Activated CD4-positive, alpha-beta T cell treated with anti-CD3 and anti-CD28 coated beads, Interleukin-2, amount 10 ng/mL, durations not matched to agents 24 days and 14 days (primary cell): ENCODE data around the gene CENPV. TPM values are rescaled to one million over a fixed set of nuclear protein-coding genes. Genes with fewer than 3 reads are reported as not detected.
"Not testable (repeated sequence)": the region's sequence is repeated elsewhere in the genome, so short reads cannot be mapped to it uniquely, and the experiment has no call there.

Experiments
- DNase-seq: peaks from one replicate; pipeline ENCODE4 v3.0.0; 2022
- H3K27ac Mint-ChIP-seq: one replicate; pipeline ENCODE4 v1.8.0; 2022; ENCODE audit warnings: mild to moderate bottlenecking, mixed read lengths
- H3K27me3 Mint-ChIP-seq: one replicate; pipeline ENCODE4 v1.8.0; 2022; ENCODE audit warnings: mixed read lengths
- H3K36me3 Mint-ChIP-seq: one replicate; pipeline ENCODE4 v1.8.0; 2022; ENCODE audit warnings: low read depth, mild to moderate bottlenecking, mixed read lengths
- H3K4me1 Mint-ChIP-seq: one replicate; pipeline ENCODE4 v1.8.0; 2021; ENCODE audit warnings: mixed read lengths
- H3K4me3 Mint-ChIP-seq: one replicate; pipeline ENCODE4 v1.8.0; 2022; ENCODE audit warnings: mild to moderate bottlenecking, moderate library complexity, mixed read lengths
- H3K9me3 Mint-ChIP-seq: one replicate; pipeline ENCODE4 v1.8.0; 2021; ENCODE audit warnings: mixed read lengths
- intact Hi-C: fragments of 100-400 bp; cut with micrococcal nuclease; formaldehyde crosslinking; loops from one replicate; pipeline ENCODE4 v1.15.1; 2023
- total RNA-seq: library from RNA; stranded (reverse); gene quantifications from 2 replicates; pipeline ENCODE4 v1.2.3, GENCODE V29; 2022

CENPV gene
- 52.8 and 53.0 TPM in 2 replicates for total RNA-seq

DNA sequence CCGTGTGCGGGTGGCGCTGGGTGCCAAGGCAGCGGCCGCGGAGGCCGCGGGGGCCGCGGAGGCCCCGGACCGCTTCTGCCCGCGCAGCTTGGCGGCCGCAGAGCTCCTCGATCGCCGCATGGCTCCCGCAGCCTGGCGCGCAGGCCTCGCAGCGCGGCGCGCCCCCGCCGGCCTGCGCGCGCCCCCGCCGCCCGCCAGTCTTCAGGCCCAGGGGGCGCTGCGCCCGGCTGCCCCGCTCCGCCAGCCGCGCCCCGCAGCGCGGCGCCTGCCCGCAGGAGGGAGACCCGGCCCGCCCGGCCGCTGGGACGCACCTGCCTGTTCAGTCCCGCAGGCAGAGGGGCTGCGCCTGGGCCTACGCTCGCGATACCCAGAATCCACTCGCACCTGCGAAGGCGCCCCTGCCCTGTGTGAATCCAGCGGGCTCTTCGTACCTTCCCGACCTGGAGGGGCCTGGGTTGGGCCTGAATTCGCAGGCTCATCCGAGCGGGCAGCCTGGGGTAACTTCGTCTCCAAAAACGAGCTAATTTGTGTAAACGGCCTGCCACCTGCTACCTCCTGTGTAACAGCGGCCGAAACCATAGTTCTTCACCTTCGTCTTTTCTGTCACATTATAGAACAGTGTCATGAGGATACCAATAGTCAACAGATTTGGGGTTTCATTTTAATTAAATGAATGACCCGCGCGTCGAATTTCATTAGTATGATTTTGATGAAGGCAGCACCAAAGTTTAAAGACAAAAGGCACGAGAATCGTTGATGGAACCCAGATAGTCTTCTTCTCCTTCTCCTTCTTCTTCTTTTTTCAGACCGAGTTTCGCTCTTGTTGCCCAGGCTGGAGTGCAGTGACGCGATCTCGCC is at the start of gene CENPV:
TSS of gene CENPV (minus strand) at position 153 of the 858 bp plus-strand sequence. CDS start at position 120, 33 bp downstream.
- Mint-ChIP-seq H3K27me3 (peaks cover 19% of the 10 kb centered on the region), H3K4me1 (peaks cover 14% of the 10 kb centered on the region), H3K4me3 (peak within 1 kb of the TSS; percentile 88), H3K27ac (peak within 1 kb of the TSS; percentile 84), H3K36me3 (peaks cover 4% of the 10 kb centered on the region), H3K9me3 (no peaks in the 10 kb centered on the region)
- intact Hi-C loops: loop anchor here (2.0 to 5.0 kb wide), 3 partner anchors 27 to 136 kb away; partner anchors contain the start of genes NCOR1, PIGL and UBB
- peak; percentile 89 for DNase-seq

DNA sequence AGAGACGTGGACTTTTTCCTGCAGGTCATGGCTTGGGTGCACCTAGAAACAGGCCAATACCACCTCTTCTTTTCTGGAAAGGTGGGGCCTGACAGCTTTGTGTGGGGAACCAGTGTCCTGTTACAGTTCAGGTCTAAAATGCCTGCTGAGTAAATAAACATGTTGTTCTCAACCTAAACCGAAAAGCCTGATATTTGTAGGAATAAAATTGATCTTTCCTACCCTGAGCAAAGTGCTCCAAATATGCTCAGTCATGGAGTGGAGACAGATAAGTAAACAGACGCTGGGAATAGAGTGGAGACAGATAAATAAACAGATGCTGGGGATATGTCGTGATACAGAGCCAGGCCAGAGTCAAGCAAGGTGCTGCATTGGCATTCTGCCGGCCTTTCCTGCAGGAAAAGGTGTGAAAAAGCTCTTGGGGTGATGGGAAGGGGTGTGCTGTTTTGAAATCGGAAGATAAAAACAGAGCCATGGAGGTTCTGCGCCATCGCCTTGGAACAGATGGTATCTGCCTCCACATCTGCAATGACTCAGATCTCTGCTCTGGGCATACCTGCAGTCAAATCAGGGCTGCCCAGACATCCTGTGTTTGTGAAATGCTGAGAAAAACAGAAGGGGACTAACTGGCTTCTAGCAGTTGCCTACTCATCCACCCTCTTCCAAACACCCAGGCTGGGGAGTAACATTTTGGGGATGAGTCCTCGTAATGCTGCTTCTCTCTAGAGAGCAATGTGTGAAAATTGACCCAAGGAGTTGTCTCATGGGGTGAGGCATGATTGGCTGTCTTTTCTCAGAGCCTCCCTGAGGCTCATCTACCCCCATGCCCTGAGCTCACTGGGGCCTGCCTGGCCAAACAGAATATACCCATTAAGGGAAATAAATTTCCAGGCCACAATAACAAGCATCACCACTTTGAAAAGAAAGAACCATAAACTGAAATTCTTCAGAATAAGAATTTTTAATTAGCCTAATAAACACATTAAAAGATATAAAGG is 45.3 kb upstream of the CENPV start:
- DNase-seq: peak; percentile 74
- Mint-ChIP-seq H3K4me1 (peaks cover 8% of the 10 kb centered on the region), H3K36me3 (no peaks in the 10 kb centered on the region), H3K27ac (no peak overlapping the region), H3K9me3 (no peaks in the 10 kb centered on the region), H3K4me3 (no peak overlapping the region), H3K27me3 (peaks cover 1% of the 10 kb centered on the region)
- intact Hi-C loops: no loop called here

DNA sequence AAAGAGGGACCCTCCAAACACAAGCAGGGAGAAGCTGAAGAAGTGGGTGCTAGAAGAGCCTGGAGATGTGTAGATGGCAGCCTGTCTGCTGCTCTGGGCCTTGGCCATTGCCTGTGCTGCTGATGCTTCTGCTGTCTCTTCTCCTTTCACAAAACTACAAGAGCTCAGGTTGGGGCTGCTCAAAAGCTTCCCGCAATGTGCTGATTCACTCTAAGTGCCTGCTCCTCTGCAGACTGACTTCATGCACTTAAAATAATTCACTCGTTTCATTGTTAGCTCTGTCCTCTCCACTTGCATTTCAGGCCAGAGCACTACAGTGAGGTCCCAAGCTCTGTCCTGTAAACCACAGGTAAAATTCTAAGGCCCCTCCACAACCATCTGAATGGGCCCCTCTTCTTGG is 43.4 kb upstream of the CENPV start:
- H3K27ac Mint-ChIP-seq, H3K27me3 Mint-ChIP-seq, H3K4me1 Mint-ChIP-seq, H3K4me3 Mint-ChIP-seq, H3K36me3 Mint-ChIP-seq, H3K9me3 Mint-ChIP-seq, intact Hi-C loops, DNase-seq: not testable (repeated sequence)

DNA sequence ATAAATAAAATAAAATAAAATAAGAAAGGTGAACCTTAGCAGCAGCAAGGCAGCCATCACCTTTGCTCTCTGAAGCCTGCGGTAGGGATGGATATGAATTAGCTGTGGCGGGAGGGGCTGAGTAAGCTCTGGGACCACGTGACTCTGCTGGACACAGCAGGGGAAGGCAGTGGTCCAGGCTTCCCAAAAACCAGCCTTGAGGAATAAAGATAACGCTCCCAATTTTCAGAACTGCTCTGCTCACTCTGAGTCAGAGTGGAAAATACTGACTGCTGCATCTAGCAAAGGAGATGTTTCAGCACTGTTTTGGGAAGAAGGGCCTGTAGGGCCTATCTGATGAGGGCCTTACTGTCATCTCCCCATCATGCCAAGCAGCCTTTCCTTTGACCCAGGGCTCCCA is 42.6 kb upstream of the CENPV start:
- intact Hi-C loops, H3K27me3 Mint-ChIP-seq: not testable (repeated sequence)

DNA sequence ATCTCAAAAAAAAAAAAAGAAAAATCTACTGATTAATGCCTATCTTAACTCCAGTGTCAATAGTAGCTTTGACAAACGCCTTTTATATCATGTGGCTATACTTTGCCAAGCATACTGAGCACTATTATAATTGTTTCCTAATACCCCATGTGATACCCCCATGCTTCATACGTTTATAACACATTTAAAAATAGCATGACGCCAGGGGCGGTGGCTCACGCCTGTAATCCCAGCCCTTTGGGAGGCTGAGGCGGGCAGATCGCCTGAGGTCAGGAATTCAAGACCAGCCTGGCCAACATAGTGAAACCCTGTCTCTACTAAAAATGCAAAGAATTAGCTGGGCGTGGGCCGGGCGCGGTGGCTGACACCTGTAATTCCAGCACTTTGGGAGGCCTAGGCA is 39.2 kb upstream of the CENPV start:
- DNase-seq, intact Hi-C loops, H3K4me1 Mint-ChIP-seq, H3K4me3 Mint-ChIP-seq, H3K36me3 Mint-ChIP-seq, H3K27me3 Mint-ChIP-seq, H3K27ac Mint-ChIP-seq, H3K9me3 Mint-ChIP-seq: not testable (repeated sequence)

More for the DNA sequence above, 42.6 kb upstream of the CENPV start:
- not testable (repeated sequence) for H3K36me3 Mint-ChIP-seq, H3K4me1 Mint-ChIP-seq, H3K27ac Mint-ChIP-seq, DNase-seq, H3K9me3 Mint-ChIP-seq, H3K4me3 Mint-ChIP-seq

DNA sequence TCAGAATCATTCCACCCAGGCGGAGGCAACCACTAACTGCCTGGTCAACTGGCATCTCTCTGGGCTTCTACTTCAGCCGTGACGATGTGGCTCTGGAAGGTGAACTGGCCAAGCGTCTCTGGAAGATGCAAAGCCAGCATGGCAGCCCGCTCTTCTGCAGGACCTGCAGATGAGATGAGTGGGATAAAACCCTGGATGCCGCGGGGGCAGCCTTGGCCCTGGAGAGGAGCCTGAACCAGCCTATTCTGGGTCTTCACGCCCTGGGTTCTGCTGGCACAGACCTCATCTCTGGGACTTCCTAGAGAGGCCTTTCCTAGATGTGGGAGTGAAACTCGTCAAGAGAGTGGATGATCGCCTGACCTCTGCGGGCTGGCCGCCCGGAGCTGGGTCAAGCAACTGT is 38.2 kb upstream of the CENPV start:
- H3K36me3 Mint-ChIP-seq: no peaks in the 10 kb centered on the region
- no peak overlapping the region for H3K4me3 Mint-ChIP-seq
- H3K9me3 Mint-ChIP-seq: no peaks in the 10 kb centered on the region

GRCh38 chr17:16386126-16386507 is 32.8 kb upstream of the CENPV start:
- H3K4me1 Mint-ChIP-seq: peaks cover 42% of the 10 kb centered on the region

More for the DNA sequence above, 38.2 kb upstream of the CENPV start:
- no peak for DNase-seq
- peaks cover 9% of the 10 kb centered on the region for H3K27me3 Mint-ChIP-seq
- no peak overlapping the region for H3K27ac Mint-ChIP-seq
- intact Hi-C loops: no loop called here
- peaks cover 11% of the 10 kb centered on the region for H3K4me1 Mint-ChIP-seq

GRCh38 chr17:16384557-16384956 is 31.3 kb upstream of the CENPV start:
- DNase-seq: no peak
- Mint-ChIP-seq H3K36me3 (peaks cover 37% of the 10 kb centered on the region), H3K27me3 (peaks cover 7% of the 10 kb centered on the region), H3K9me3 (no peaks in the 10 kb centered on the region), H3K27ac (peak overlapping the region; percentile 13), H3K4me1 (peaks cover 43% of the 10 kb centered on the region), H3K4me3 (no peak overlapping the region)
- intact Hi-C loops: loop anchor here (5.0 to 10.0 kb wide), 2 partner anchors 153 to 170 kb away; partner anchors contain the start of genes NCOR1 and PIGL

More at GRCh38 chr17:16386126-16386507, 32.8 kb upstream of the CENPV start:
- H3K9me3 Mint-ChIP-seq, H3K27me3 Mint-ChIP-seq, DNase-seq: not testable (repeated sequence)
- peak overlapping the region; percentile 91 for H3K4me3 Mint-ChIP-seq
- peaks cover 34% of the 10 kb centered on the region for H3K36me3 Mint-ChIP-seq
- H3K27ac Mint-ChIP-seq: peak overlapping the region; percentile 78
- intact Hi-C loops: loop anchor here (1.0 to 10.0 kb wide), 3 partner anchors 30 to 171 kb away; partner anchors contain the start of genes NCOR1 and PIGL

GRCh38 chr17:16383772-16384287 is 30.6 kb upstream of the CENPV start:
- Mint-ChIP-seq H3K36me3 (peaks cover 37% of the 10 kb centered on the region), H3K4me1 (peaks cover 42% of the 10 kb centered on the region), H3K27me3 (peaks cover 4% of the 10 kb centered on the region), H3K27ac (no peak overlapping the region), H3K4me3 (peak overlapping the region; percentile 90), H3K9me3 (no peaks in the 10 kb centered on the region)
- intact Hi-C loops: loop anchor here (5.0 to 10.0 kb wide), 2 partner anchors 153 to 169 kb away; partner anchors contain the start of genes NCOR1 and PIGL
- no peak for DNase-seq

DNA sequence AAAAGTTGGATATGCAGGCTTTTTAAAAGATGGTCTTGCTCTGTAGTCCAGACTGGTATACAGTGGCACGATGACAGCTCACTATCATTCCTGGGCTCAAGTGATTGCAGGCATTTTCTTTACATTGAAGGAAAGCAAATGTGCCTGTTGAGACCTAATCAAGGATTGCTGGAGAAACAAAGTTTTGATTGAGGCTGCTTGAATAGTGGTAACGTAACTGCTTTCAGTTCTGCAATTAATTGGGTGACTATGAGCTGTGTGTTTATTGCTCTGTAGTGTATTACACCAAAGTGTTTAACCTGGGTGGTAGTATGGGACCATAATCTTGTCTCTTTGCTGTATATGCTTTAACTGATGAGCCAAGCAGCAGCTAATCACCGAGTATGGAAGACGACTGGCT is 29.9 kb upstream of the CENPV start:
- H3K4me1 Mint-ChIP-seq: peaks cover 42% of the 10 kb centered on the region
- peaks cover 4% of the 10 kb centered on the region for H3K27me3 Mint-ChIP-seq
- peak overlapping the region; percentile 90 for H3K4me3 Mint-ChIP-seq
- intact Hi-C loops: loop anchor here (5.0 to 10.0 kb wide), 2 partner anchors 154 to 168 kb away; partner anchors contain the start of genes NCOR1 and PIGL
- H3K36me3 Mint-ChIP-seq: peaks cover 37% of the 10 kb centered on the region
- no peak for DNase-seq
- no peak overlapping the region for H3K27ac Mint-ChIP-seq
- H3K9me3 Mint-ChIP-seq: no peaks in the 10 kb centered on the region

DNA sequence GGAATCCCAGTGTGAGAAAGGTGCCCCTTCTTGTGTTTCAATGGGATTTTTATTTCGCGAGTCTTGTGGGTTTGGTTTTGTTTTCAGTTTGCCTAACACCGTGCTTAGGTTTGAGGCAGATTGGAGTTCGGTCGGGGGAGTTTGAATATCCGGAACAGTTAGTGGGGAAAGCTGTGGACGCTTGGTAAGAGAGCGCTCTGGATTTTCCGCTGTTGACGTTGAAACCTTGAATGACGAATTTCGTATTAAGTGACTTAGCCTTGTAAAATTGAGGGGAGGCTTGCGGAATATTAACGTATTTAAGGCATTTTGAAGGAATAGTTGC is 28.2 kb upstream of the CENPV start:
- peaks cover 33% of the 10 kb centered on the region for H3K4me1 Mint-ChIP-seq
- peak overlapping the region; percentile 90 for H3K4me3 Mint-ChIP-seq
- peak overlapping the region; percentile 93 for H3K27ac Mint-ChIP-seq
- H3K27me3 Mint-ChIP-seq: no peaks in the 10 kb centered on the region
- intact Hi-C loops: loop anchor here (1.0 to 10.0 kb wide), 6 partner anchors 29 to 167 kb away; partner anchors contain the start of genes CENPV, NCOR1, PIGL and TRPV2
- peaks cover 37% of the 10 kb centered on the region for H3K36me3 Mint-ChIP-seq
- H3K9me3 Mint-ChIP-seq: no peaks in the 10 kb centered on the region
- no peak for DNase-seq

GRCh38 chr17:16380640-16381495 is 27.6 kb upstream of the CENPV start, which contains the start of gene UBB:
Gene UBB (plus strand): TSS chr17:16381091. CDS start chr17:16381908, 817 bp downstream.
- no peaks in the 10 kb centered on the region for H3K27me3 Mint-ChIP-seq
- intact Hi-C loops: loop anchor here (1.0 to 10.0 kb wide), 6 partner anchors 28 to 166 kb away; partner anchors contain the start of genes CENPV, NCOR1, PIGL and TRPV2
- no peaks in the 10 kb centered on the region for H3K9me3 Mint-ChIP-seq
- peaks cover 37% of the 10 kb centered on the region for H3K36me3 Mint-ChIP-seq
- peak; percentile 98 for DNase-seq
- H3K4me1 Mint-ChIP-seq: peaks cover 33% of the 10 kb centered on the region
- peak within 1 kb of the TSS; percentile 90 for H3K4me3 Mint-ChIP-seq
- peak within 1 kb of the TSS; percentile 93 for H3K27ac Mint-ChIP-seq
